Hepatic stellate cell (primary cell): Measurements from ENCODE around the gene STEAP1B.
"Not testable (repeated sequence)": the region's sequence is repeated elsewhere in the genome, so short reads cannot be mapped to it uniquely, and the experiment has no call there.

Experiments
- DNase-seq: peaks from one replicate; pipeline ENCODE4 v3.0.0; 2011; ENCODE audit warnings: low spot score

Gene STEAP1B

DNA sequence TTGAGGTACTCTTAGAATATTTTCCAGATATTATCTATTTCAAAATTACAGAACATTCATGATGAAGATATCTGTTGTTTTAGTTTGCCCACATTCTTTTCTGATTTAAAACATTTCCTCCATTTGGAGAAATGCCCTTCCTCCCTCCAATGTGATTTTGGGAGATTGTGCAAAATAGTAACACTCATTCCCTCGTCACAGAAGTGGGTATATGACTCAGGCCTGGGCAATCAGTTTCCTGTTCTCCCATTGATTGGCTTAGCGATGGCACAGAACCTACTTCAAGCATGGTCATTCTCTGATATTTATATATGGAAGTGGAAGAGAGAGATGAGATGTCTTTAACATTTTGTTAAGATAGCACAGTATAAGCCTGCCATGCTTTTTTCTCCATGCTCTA, 3.1 kb downstream of the STEAP1B start:
- peak; percentile 29 for DNase-seq

GRCh38 chr7:22496296-22496888, 3.6 kb downstream of the STEAP1B start:
- not testable (repeated sequence) for DNase-seq

DNA sequence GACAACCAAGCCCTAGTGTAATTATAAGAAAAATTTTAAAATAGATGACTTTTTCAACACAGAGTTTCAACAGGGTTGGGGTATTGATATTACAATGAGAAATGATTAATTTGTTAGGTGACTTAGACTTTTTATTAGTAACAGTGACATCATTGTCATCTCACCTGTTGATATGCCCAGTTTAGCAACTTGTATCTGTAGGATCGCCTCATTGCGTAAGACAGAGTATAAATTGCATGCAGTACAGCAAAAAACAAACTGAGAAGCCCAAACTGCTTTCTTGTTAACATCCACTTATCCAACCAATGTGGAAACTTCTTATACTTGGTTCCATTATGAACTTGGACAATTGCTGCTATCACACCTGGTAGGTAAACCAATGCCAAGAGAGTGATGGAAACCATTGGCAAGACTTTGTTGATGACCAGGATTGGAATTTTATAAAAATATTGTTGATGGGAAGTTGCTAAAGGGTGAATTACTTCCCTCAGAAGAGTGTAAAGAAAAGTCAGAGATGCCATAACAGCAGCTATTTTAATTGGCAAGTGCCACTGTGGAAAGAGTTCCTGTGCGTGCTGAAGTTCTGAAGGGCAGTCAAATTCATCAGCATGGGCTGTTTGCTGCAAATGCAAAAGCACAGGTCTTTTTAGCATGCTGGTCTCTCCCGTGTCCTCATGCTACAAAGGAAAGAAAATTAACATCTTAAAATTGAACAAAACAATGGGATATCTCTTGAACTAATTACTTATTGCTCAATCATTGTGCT, 6.6 kb downstream of the STEAP1B start:
- DNase-seq, result not testable (repeated sequence)

- peak; percentile 66 for DNase-seq
Measured at GRCh38 chr7:22488643-22489462, 11.1 kb downstream of the STEAP1B start.

- DNase-seq, result no peak
Measured at GRCh38 chr7:22487978-22488642, 11.9 kb downstream of the STEAP1B start.

DNA sequence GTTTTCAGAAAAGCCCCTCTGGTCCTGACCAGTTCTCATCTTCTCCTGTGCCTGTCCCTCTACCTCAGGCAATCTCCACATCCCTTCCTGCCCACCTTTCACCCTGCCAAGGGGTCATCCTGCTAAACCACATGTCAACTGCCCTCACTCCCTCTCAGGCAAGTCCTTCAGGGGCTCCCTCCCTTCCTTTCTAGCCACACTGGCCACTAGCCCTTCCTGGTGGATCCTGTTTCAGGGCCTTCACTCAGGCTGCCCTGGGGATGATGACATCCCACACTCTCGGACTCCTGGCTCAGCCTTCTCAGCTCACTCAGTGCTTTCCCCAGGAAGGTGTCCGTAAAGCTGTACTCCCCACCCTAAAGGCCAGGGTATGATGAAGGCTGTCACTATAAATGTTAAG, 13.4 kb downstream of the STEAP1B start:
- DNase-seq, result no peak

DNA sequence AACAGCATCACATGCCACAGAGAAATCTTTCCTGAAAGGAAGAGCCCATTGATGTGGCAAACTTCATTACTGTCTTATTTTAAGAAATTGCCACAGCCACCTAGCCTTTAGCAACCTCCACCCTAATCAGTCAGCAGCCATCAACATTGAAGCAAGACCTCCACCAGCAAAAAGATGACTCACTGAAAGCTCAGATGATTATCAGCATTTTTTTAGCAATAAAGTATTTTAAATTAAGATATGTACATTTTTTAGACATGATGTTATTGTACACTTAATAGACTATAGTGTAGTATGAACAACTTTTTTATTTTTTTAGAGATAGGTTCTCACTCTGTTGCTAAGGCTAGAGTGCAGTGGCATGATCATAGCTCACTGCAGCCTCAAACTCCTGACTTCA, 14.8 kb downstream of the STEAP1B start:
- DNase-seq, result no peak

- DNase-seq, result no peak
Measured at GRCh38 chr7:22482503-22482902, 17.5 kb downstream of the STEAP1B start.

GRCh38 chr7:22481726-22482125, 18.3 kb downstream of the STEAP1B start:
- no peak for DNase-seq

- no peak for DNase-seq
Measured at GRCh38 chr7:22480523-22481075, 19.4 kb downstream of the STEAP1B start.

- no peak for DNase-seq
Measured at GRCh38 chr7:22477876-22478450, 22.0 kb downstream of the STEAP1B start.

DNA sequence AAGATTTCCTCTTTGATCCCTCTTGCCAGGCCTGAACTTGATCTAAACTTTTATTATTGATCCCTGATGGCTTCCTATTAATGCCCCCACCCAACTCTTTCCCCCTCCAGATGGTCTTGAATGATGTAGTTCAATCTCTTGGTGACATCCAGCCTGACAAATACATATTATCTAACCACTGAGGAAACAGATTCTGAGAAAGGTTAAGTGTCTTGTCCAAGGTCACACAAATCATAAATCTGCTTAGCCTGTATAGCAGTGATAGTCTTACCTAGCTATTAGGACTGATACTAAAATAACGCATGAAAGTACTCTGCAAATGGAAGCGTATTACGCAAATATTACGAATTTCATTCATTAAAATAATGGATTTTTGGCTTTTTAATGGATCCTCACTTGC, 22.7 kb downstream of the STEAP1B start:
- no peak for DNase-seq

GRCh38 chr7:22476824-22477223, 23.2 kb downstream of the STEAP1B start:
- no peak for DNase-seq

- DNase-seq, result no peak
Measured at GRCh38 chr7:22474645-22475044, 25.3 kb downstream of the STEAP1B start.

- no peak for DNase-seq
Measured at GRCh38 chr7:22470981-22471380, 29.0 kb downstream of the STEAP1B start.

DNA sequence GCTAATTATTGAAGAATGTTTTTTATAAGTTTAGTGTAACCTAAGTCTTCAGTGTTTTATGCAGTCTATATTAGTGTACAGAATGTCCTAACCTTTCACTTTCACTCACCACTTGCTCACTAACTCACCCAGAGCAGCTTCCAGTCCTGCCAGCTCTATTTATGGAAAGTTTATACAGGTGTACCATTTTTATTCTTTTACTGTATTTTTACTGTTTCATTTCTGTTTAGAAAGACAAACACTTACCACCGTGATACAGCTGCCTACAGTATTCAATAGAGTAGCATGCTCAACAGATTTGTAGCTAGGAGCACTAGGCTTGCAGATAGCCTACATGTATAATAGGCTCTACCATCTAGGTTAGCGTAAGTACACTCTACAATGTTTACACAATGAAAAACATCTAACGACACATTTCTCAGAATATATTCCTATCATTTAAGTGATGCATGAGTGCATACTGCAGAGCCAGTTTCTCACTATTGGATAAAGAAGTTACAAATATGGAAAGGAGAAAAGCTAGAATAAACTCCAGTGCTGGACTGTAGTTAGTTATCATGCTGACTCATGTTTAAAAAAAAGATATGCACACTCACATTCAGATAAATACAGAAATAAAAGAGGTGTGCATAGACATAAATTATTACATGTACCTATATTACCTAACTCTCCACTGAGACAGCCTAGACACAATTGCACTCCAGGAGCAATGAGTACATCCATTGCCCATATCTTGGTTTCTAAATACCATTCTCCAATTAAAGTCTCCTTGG, 30.4 kb downstream of the STEAP1B start:
- no peak for DNase-seq

GRCh38 chr7:22468609-22469008, 31.4 kb downstream of the STEAP1B start:
- DNase-seq, result no peak

GRCh38 chr7:22464299-22464698, 35.7 kb downstream of the STEAP1B start:
- DNase-seq, result no peak

GRCh38 chr7:22460363-22460988, 39.5 kb downstream of the STEAP1B start:
- no peak for DNase-seq

GRCh38 chr7:22457471-22457870, 42.5 kb downstream of the STEAP1B start:
- no peak for DNase-seq
